ENCODE results near the gene AK5. TPM values are rescaled to one million over a fixed set of nuclear protein-coding genes. Genes with fewer than 3 reads are reported as not detected.

Gene AK5
- total RNA-seq, 6 experiments from 2014 or later: 51.9 to 77.6 (median 70.8) TPM

GRCh38 chr1:77336729-77337128 is 54.9 kb downstream of the AK5 start:
- H3K27me3 Mint-ChIP-seq (ENCODE audit: insufficient read depth): no peaks in the 10 kb centered on the region
- H3K4me3 Mint-ChIP-seq: no peak overlapping the region
- H3K36me3 Mint-ChIP-seq (ENCODE audit: low read depth): peaks cover 38% of the 10 kb centered on the region
- DNase-seq: no peak
- no peak overlapping the region for H3K27ac Mint-ChIP-seq
- TF ChIP-seq CTCF (IDR thresholded peaks at IDR 0.05): no peak
- no peaks in the 10 kb centered on the region for H3K9me3 Mint-ChIP-seq
- H3K4me1 Mint-ChIP-seq (ENCODE audit: low read depth): peaks cover 27% of the 10 kb centered on the region

GRCh38 chr1:77339326-77339725 is 57.5 kb downstream of the AK5 start:
- DNase-seq: no peak
- Mint-ChIP-seq H3K36me3 (ENCODE audit: low read depth) (peaks cover 32% of the 10 kb centered on the region), H3K4me1 (ENCODE audit: low read depth) (peaks cover 39% of the 10 kb centered on the region), H3K9me3 (no peaks in the 10 kb centered on the region), H3K27me3 (ENCODE audit: insufficient read depth) (no peaks in the 10 kb centered on the region), H3K4me3 (no peak overlapping the region), H3K27ac (no peak overlapping the region)
- TF ChIP-seq CTCF (IDR thresholded peaks at IDR 0.05): no peak

- no peak overlapping the region for H3K4me3 Mint-ChIP-seq
- DNase-seq: no peak
- H3K4me1 Mint-ChIP-seq (ENCODE audit: low read depth): peaks cover 28% of the 10 kb centered on the region
- no peaks in the 10 kb centered on the region for H3K27me3 Mint-ChIP-seq (ENCODE audit: insufficient read depth)
- H3K9me3 Mint-ChIP-seq: no peaks in the 10 kb centered on the region
- H3K36me3 Mint-ChIP-seq (ENCODE audit: low read depth): peaks cover 30% of the 10 kb centered on the region
- no peak for TF ChIP-seq CTCF (IDR thresholded peaks at IDR 0.05)
- H3K27ac Mint-ChIP-seq: no peak overlapping the region
These were observed 59.4 kb downstream of the AK5 start for GRCh38 chr1:77341195-77341594.

GRCh38 chr1:77342745-77343144 is 60.9 kb downstream of the AK5 start:
- H3K27ac Mint-ChIP-seq: no peak overlapping the region
- peaks cover 33% of the 10 kb centered on the region for H3K4me1 Mint-ChIP-seq (ENCODE audit: low read depth)
- H3K27me3 Mint-ChIP-seq (ENCODE audit: insufficient read depth): no peaks in the 10 kb centered on the region
- no peak for TF ChIP-seq CTCF (IDR thresholded peaks at IDR 0.05)
- no peak overlapping the region for H3K4me3 Mint-ChIP-seq
- no peaks in the 10 kb centered on the region for H3K9me3 Mint-ChIP-seq
- peaks cover 36% of the 10 kb centered on the region for H3K36me3 Mint-ChIP-seq (ENCODE audit: low read depth)
- no peak for DNase-seq

GRCh38 chr1:77347646-77348045 is 65.8 kb downstream of the AK5 start:
- peak; percentile 96 for DNase-seq
- H3K36me3 Mint-ChIP-seq (ENCODE audit: low read depth): peaks cover 33% of the 10 kb centered on the region
- no peaks in the 10 kb centered on the region for H3K27me3 Mint-ChIP-seq (ENCODE audit: insufficient read depth)
- peak overlapping the region; percentile 89 for H3K27ac Mint-ChIP-seq
- H3K4me1 Mint-ChIP-seq (ENCODE audit: low read depth): peaks cover 52% of the 10 kb centered on the region
- no peaks in the 10 kb centered on the region for H3K9me3 Mint-ChIP-seq
- H3K4me3 Mint-ChIP-seq: peak overlapping the region; percentile 64
- no peak for TF ChIP-seq CTCF (IDR thresholded peaks at IDR 0.05)

- Mint-ChIP-seq H3K27ac (peak overlapping the region; percentile 89), H3K36me3 (ENCODE audit: low read depth) (peaks cover 34% of the 10 kb centered on the region), H3K27me3 (ENCODE audit: insufficient read depth) (no peaks in the 10 kb centered on the region)
These were observed 66.7 kb downstream of the AK5 start for GRCh38 chr1:77348549-77348948.

More at GRCh38 chr1:77348549-77348948, 66.7 kb downstream of the AK5 start:
- no peaks in the 10 kb centered on the region for H3K9me3 Mint-ChIP-seq
- no peak for DNase-seq
- no peak overlapping the region for H3K4me3 Mint-ChIP-seq
- TF ChIP-seq CTCF (IDR thresholded peaks at IDR 0.05): no peak
- H3K4me1 Mint-ChIP-seq (ENCODE audit: low read depth): peaks cover 43% of the 10 kb centered on the region

Measured in HFFc6 (cell line).